ENCODE results near the gene TAS2R31.
"Not testable (repeated sequence)": the region's sequence is repeated elsewhere in the genome, so short reads cannot be mapped to it uniquely, and the experiment has no call there.

Gene TAS2R31, protein sequence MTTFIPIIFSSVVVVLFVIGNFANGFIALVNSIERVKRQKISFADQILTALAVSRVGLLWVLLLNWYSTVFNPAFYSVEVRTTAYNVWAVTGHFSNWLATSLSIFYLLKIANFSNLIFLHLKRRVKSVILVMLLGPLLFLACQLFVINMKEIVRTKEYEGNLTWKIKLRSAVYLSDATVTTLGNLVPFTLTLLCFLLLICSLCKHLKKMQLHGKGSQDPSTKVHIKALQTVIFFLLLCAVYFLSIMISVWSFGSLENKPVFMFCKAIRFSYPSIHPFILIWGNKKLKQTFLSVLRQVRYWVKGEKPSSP

DNA sequence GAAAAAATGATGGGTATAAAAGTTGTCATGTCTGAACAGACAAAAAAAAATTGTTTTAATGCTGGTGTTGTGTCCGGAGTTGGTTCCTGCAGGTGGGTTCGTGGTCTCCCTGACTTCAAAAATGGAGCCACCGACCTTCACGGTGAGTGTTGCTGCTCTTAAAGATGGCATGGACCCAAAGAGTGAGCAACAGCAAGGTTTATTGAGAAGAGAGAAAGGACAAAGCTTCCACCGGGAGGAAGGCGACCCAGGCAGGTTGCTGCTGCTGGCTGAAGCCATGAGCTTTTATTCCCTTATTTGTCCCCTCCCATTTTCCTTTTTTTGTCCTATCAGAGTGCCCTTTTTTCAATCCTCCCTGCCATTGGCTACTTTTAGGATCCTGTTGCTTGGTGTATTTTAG is at the start of gene TAS2R31:
TSS of gene TAS2R31 (minus strand) at position 101 of the 400 bp plus-strand sequence. CDS start at position 29, 72 bp downstream.
- no peak for DNase-seq (ENCODE audit: low spot score)

DNA sequence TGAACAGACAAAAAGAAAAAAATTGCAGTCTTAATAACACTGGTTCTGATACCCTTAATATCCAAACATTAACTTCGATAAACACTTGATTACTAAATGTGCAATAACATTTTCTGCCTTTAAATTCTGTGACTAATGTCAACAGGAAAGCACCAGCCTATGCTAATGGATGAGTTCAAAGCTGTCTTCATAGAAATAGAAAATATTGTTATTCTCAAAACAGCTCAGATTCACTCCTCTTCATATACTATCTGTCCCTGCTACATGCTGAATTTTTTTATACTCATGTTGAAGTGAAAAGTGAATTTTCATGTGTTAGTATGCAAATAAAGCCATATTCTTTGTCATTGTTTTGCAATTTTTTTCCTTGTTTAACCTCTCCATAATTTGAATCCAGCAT is 47.0 kb upstream of the TAS2R31 start:
- DNase-seq (ENCODE audit: low spot score) = no peak

DNA sequence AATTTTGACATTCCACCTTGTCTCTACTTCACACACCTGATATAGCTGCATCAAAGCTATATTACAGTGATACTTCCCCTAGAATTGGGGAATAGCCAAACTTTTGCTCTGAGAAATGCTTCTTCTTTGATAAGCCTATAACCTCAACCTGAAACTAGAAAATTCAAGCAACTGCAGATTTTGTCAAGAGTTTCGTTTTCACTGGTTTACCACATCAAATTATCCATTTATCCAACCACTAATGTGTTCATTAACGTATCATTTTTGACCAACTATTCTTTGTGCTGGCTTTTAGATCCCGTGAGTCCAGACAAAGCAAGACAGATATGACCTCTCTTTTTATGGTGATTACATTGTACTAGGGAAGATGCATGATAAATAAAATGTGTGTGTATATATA is 44.4 kb upstream of the TAS2R31 start:
- DNase-seq (ENCODE audit: low spot score) = no peak

DNA sequence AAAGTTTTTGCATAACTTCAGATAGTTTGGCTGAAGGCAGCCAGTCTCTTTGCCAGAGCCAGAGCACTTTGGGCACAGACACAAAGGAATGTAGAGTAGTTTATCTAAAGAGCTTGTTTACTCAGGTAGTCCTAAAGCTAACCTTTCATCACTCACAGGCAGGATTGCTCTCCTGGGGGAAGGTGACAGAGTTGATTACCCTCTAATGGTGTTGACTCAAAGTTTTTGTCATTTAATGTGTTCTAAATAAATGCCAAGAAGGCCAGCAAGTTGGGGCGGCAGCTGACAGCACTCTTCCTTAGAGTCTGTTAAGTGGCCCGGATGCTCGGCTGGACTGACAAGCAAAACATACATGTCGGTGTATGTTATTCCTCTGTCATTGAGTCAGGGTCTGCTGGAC is 40.2 kb upstream of the TAS2R31 start:
- no peak for DNase-seq (ENCODE audit: low spot score)

DNA sequence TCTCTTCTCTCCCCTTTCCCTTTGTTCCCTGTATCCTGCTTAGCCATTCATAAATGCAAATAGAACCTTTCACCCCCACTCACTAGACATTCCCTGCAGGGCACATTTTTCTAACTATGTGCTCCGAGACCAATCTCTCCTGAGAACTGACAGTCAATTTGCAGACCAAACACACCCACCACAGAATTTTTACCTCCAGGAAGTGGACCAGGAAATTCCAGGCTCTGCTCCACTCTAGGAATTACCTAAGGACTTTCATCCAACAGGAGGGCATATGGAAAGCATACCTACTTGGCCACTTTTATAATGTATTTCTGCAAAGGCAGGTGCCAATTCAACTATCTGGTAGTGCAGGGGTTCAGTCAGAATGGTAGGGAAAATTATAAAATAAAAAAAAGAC is 39.8 kb upstream of the TAS2R31 start:
- no peak for DNase-seq (ENCODE audit: low spot score)

DNA sequence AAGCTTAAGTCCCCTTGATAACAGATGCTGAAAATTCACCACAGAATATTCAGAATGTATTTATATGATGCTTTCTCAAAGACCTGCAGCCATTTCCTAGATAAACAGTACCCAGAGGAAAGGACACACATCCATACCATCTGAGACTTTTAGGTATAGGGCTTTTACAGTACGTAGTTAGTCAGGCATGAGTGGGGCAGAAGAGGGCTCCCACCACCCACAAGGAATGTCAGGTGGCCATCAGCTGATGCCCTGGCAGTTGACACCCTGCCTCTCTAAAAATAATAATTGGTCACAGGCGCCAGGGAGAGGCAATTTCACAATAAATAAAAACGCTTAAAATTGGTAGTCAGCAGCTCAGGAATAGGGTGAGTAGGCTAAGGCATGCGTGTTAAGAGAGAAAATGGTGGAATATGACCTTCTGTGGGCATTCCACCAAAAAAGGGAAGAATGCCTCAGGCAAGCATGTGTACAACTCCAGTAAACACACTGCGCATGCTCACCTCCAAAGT is 38.7 kb upstream of the TAS2R31 start:
- no peak for DNase-seq (ENCODE audit: low spot score)

DNA sequence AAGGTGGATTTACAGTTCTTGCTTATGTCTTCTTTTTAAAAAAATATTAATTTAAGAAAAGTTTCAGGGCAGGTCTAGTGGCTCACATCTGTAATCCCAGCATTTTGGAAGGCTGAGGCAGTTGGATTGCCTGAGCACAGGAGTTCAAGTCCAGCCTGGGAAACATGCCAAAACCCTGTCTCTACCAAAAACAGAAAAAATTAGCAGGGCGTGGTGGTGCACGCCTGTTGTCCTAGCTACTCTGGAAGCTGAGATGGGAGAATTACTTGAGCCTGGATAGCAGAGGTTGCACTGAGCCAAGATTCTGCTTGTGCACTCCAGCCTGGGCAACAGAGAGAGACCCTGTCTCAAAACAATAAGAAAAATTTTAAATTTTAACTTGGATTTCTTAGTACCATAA is 36.3 kb upstream of the TAS2R31 start:
- DNase-seq (ENCODE audit: low spot score) = no peak

DNA sequence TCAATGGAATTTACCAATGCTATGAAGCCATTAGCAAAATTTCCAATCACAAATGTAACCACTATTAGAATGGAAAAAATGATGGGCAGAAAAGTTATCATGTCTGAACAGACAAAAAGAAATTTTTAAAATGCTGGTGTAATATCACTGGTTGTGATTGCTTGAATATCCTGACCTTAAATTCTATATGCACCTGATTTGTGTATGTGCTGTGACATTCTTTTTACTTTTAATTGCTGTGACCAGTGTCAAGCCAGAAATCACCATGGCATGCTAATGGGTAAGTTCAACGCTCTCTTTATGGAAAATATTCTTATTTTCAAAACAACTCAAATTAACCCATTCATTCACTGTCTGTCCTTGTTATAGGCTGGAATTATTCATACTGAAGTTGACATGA is 31.0 kb upstream of the TAS2R31 start, which contains the start of gene TAS2R46:
TSS of gene TAS2R46 (minus strand) at position 101 of the 400 bp plus-strand sequence. CDS start at position 101, 0 bp downstream.
- DNase-seq (ENCODE audit: low spot score) = not testable (repeated sequence)

DNA sequence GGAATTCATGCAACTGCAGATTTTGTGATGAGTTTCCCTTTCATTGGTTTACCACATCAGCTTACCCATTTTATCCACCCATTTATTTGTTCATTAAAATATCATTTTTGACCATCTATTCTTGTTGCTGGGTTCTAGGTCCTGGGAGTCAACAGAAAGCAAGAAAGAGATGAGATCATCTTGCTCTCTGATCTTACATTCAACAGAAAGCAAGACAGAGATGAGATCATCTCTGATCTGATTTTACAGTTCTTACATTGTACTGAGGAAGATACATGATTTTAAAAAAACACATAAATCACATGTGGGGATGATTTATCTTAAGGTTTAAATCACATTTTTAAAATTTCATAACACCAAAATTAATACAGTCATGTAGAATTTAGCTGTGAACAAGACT is 28.6 kb upstream of the TAS2R31 start:
- no peak for DNase-seq (ENCODE audit: low spot score)

DNA sequence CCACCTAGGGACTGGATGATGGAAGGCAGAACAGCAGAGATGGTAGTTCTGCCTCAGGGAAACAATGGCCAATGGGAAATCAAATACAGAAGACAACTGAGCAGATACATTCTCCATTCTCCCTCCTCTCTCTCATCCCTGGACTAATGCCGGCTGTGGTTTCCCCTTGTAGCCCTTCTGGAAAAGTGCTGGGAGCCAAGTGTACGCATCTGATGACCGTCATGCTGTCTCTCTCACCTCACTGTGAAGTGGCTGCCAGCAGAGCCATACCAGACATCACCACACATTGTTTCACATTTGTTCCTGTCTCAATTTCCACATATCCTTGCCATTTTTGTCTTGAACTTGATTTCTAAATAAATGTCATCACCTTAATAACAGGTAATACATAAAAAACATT is 27.8 kb upstream of the TAS2R31 start:
- no peak for DNase-seq (ENCODE audit: low spot score)

DNA sequence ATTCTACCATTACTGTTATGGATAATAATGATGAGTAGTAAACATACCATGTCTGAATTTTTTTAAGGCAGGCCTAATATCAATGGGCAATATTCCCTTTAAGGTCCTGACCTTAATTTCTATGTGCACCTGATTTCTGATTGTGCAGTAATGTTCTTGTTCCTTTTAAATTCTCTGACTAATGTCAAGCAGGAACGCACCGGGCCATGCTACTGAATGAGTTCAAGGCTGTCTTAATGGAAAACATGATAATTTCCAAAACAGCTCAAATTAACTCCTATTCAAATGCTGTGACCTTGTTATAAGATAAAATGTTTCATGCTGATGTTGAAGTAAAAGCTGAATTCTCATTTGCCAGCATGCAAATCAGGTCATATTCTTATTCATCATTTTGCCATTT is 24.1 kb upstream of the TAS2R31 start:
- DNase-seq (ENCODE audit: low spot score) = no peak

DNA sequence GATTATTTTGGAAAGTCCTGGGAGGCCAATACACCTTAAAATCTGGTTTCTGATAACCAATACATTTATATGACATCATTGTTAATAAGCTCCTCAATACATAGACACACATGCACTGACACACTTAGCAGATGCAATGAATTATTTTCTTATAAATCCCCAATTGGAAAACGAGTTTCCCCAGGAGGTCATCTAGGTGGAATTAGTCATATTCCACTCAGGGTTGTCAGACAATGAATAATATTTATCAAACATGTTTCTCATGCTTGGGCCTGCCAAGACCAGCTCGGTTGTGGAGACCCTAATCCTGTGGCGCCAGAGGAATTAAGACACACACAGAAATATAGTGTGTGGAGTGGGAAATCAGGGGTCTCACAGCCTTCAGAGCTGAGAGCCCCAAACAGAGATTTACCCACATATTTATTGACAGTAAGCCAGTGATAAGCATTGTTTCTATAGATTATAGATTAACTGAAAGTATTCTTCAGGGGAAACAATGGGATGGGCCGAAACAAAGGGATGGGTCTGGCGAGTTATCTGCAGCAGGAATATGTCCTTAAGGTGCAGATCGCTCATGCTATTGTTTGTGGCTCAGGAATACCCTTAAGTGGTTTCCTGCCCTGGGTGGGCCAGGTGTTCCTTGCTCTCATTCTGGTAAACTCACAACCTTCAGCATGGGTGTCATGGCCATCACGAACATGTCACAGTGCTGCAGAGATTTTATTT is 18.8 kb upstream of the TAS2R31 start:
- not testable (repeated sequence) for DNase-seq (ENCODE audit: low spot score)

DNA sequence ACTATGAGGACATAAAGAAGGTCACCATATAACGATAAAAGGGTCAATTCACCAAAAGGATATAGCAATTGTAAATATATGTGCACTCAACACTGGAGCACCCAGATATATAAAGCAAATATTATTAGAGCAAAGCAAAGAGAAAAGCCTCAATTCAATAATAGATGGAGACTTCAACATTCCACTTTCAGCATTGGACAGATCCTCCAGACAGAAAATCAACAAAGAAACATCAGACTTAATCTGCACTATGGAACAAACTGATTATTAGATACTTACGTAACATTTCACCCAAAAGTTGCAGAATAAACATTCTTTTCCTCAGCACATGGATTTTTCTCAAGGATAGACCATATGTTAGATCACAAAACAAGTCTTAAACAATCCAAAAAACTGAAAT is 10.2 kb upstream of the TAS2R31 start:
- DNase-seq (ENCODE audit: low spot score) = not testable (repeated sequence)

DNA sequence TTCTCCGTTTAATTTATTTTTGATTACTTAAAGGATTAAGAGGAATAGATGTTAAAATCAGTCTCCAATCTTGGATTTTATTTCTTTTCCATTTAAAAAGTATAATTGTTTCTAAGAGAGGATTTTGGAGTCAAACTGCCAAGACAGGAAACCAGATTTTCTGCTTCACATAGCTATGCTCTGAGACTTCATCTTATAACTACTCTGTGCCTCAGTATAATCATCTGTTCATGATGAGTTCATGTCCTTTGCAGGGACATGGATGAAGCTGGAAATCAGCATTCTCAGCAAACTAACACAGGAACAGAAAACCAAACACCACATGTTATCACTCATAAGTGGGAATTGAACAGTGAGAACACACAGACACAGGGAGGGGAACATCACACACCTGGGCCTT is 9.0 kb upstream of the TAS2R31 start:
- DNase-seq (ENCODE audit: low spot score) = no peak

DNA sequence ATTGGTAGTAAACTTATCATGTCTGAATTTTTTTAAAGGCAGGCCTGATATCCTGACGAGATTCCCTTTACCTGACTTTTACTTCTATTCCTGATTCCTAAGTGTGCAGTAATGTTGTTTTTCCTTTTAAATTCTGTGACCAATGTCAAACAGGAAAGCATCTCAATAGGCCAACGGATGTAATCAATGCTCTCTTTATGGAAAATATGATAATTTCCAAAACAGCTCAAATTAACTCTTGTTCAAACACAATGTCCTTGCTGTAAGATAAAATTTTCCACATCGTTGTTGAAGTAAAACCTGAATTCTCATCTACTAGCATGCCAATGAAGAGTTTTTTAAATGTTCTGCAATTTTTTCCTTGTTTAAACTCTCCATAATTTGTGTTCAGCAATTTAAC is 8.0 kb upstream of the TAS2R31 start:
- no peak for DNase-seq (ENCODE audit: low spot score)

DNA sequence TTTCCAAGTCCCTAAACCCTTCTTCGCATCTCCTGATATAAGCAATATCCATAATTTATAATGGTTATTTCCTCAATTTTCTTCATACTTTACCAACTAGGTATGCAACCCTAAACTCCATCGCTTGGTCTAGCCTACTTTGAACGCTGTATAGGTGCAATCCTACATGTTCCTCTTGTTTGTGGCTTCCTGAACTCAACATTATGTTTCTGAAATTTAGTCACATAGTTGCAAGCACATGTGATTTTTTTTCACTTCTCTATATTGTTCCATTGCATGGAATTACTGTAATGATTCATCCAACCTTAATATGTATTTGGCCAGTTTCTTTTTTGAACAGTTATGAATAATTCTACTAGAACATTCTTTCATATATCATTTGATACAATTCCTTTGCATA is 2.8 kb upstream of the TAS2R31 start:
- DNase-seq (ENCODE audit: low spot score) = not testable (repeated sequence)

DNA sequence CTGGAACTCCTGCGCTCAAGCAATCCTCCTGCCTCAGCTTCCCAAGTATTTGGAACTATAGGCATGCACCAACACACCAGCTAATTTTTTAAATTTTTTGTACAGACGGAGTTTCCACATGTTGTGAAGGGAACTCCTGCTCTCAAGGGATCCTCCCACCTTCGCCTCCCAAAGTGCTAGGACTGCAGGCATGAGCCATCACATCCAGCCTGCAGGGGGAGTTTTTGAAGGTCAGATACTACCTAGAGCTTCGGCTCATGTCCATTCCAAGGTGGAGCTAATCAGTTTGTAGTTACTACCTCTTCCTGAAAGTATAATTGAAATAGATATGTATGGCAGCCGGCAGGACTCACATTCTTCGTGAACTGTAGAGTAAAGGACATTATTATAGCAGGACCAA is 5.1 kb downstream of the TAS2R31 start:
- no peak for DNase-seq (ENCODE audit: low spot score)

DNA sequence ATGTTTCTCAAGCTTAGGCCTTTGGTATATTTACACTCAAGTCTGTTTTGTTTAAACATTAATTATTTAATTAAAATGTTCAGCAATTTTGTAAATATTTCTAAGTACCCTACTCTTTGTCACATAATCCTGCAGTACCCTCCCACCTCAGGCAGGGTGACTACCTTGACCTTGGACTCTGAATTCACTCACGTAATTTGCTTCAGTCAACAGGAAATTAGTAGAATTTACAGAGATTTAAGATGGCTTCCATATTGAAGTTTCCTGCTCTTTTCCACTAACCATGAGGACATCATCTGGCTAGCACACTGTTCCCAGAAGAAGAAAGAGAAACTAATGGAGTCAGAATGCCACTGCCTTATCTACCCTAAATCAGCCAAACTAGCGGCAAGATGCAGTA is 7.8 kb downstream of the TAS2R31 start:
- DNase-seq (ENCODE audit: low spot score) = no peak

DNA sequence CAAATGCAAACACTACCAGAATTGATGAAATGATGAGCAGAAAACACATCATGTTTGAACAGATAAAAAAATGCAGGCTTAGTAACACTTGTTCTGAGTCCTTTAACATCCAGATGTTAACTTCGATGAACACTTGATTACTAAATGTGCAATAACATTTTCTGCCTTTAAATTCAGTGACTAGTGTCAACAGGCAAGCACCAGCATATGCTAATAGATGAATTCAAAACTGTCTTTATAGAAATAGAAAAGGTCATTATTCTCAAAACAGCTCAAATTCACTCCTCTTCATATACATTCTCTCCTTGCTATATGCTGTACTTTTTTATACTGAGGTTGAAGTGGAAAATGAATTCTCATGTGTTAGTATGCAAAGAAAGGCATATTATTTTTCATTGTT is 8.7 kb downstream of the TAS2R31 start, which contains the start of gene TAS2R19:
TSS of gene TAS2R19 (minus strand) at position 101 of the 400 bp plus-strand sequence. CDS start at position 52, 49 bp downstream.
- DNase-seq (ENCODE audit: low spot score) = no peak

DNA sequence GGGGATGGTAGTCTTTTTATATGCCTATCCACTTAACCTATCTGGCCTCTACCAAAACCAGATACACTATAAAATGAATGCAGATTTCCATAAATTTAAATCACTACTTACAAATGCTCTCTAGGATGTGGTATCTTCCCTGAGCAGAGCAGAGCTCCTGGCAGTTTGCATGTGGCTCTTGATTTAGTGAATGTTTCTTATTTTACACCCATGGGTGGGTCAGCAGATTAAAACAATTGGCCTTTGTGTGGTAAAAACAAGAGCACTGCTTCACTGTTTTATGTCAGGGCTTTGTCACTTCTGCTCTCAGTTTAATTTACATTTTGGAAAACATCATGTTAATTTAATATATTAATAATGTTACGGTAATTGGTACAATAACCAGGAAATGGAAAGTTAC is 14.3 kb downstream of the TAS2R31 start:
- DNase-seq (ENCODE audit: low spot score) = no peak

DNA sequence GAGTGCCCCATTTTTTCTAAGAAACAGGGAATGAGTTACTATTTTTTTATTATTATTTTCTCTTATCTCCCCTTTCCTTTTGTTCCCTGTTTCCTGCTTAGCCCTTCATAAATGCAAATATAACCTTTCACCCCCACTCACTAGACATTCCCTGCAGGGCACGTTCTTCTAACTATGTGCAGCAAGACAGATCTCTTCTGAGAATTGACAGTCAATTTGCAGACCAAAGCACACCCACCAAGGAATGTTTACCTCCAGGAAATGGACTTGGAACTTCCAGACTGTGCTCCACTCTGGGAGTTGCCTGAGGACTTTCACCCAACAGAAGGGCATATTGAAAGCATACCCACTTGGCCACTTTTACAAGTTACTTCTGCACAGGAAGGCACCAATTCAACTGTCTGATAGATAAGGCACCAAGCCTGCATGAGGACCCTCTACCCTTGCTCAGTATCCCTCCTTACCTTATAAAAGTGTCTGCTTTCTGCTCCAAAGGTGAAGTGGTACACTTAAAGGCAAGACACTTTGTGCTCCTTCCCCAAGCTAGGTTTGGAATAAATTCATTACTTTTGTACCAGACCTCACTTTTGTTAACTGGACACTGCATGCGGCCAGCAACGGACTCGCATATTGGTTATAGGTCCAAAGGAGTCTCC is 15.3 kb downstream of the TAS2R31 start:
- DNase-seq (ENCODE audit: low spot score) = no peak

DNA sequence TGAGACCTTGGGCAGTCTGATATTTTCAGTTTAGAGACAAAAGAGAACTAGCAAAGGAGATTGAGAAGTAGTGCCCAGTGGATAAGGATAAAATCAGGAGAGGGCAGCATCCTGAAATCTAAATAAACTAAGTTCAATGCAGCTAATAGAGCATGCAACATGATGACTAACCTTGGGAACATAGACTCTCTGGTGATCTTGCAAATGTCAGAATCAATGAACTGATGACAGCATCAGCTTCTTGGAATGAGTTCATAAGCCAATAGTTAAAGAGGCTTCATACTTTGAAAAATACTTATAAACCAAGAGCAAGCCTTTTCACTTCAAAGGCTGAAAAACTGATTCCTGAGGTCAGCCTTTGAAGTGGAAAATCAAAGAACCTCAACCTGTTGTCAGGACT is 17.0 kb downstream of the TAS2R31 start:
- no peak for DNase-seq (ENCODE audit: low spot score)

DNA sequence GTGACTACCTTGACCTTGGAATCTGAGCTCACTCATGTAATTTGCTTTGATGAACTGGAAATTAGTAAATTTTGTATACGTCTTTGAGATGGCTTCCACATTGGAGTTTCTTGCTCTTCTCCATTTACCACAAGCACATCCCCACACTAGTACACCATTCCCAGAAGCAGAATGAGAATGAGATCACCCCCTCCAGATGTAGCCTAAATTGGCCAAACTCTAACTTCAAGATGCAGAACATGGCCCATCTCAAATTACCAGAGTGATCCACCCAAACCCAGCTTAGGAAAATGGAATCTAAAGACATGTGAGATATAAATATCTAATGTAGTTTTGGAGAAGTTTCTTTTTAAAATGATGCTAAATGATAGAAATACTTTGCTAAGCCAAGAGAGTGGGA is 23.6 kb downstream of the TAS2R31 start:
- no peak for DNase-seq (ENCODE audit: low spot score)
